HEK293 (cell line): ENCODE results near the gene PTDSS2.

Experiments
- CTCF ChIA-PET: fragments of 350-600 bp; formaldehyde crosslinking; extraction: SDS; loops from one replicate; lab custom pipeline; 2021; ENCODE audit warnings: antibody characterized with exemption; lab: Yijun Ruan, JAX
- POLR2A ChIA-PET: fragments of 300-600 bp; formaldehyde crosslinking; extraction: SDS; loops from one replicate; lab custom pipeline; 2020; ENCODE audit warnings: antibody characterized with exemption, inconsistent platforms; lab: Yijun Ruan, JAX
- H3K27ac ChIP-seq: fragments of 200-500 bp; sonication (Bioruptor generic); 2 replicates; pipeline ENCODE4 v1.5.1; 2014; ENCODE audit warnings: low read depth, low read length, control low read depth, inconsistent platforms; ENCODE audit errors: extremely low read depth
- H3K36me3 ChIP-seq, 2 experiments: fragments of 200-500 bp in 1 of 2; sonication (Bioruptor generic) in 1 of 2; 1 replicate in 1 of 2; 2 replicates in 1 of 2; pipeline ENCODE4 v1.5.1; 2014 to 2017; ENCODE audit warnings: inconsistent platforms in 2 of 2, low read length in 2 of 2; ENCODE audit not compliant: control insufficient read depth in 2 of 2, insufficient read depth in 1 of 2
- H3K4me1 ChIP-seq: fragments of 200-500 bp; sonication (Bioruptor generic); 2 replicates; pipeline ENCODE4 v1.5.1; 2014; ENCODE audit warnings: mild to moderate bottlenecking, low read length, inconsistent platforms; ENCODE audit not compliant: control insufficient read depth, insufficient read depth
- H3K4me3 ChIP-seq: 2 replicates; pipeline ENCODE4 v1.5.1; 2011; ENCODE audit warnings: low read depth, mild to moderate bottlenecking, control low read depth, low read length, moderate library complexity
- H3K9me3 ChIP-seq: fragments of 200-500 bp; sonication (Bioruptor generic); 2 replicates; pipeline ENCODE4 v1.5.1; 2014; ENCODE audit warnings: low read depth, low read length, inconsistent platforms; ENCODE audit not compliant: control insufficient read depth, insufficient read depth
- FEZF1 ChIP-seq: fragments of 450-650 bp; formaldehyde crosslinking; IDR thresholded peaks from 2 replicates; pipeline ENCODE4 v1.5.1; 2016; ENCODE audit warnings: missing biosample characterization, missing genetic modification characterization
- OSR2 ChIP-seq: fragments of 450-650 bp; formaldehyde crosslinking; IDR thresholded peaks from 2 replicates; pipeline ENCODE4 v1.5.1; 2016; ENCODE audit warnings: missing biosample characterization, missing genetic modification characterization
- PBX3 ChIP-seq: sonication (generic); formaldehyde crosslinking; IDR thresholded peaks from 2 replicates; pipeline ENCODE4 v1.8.1; 2022; ENCODE audit warnings: mild to moderate bottlenecking, moderate library complexity, missing genetic modification reagents
- ZBTB6 ChIP-seq: fragments of 450-650 bp; formaldehyde crosslinking; IDR thresholded peaks from 2 replicates; pipeline ENCODE4 v1.5.1; 2017; ENCODE audit warnings: missing biosample characterization, missing genetic modification characterization
- ZFP3 ChIP-seq: fragments of 450-650 bp; formaldehyde crosslinking; IDR thresholded peaks from 2 replicates; pipeline ENCODE4 v1.5.1; 2016; ENCODE audit warnings: low read depth, missing biosample characterization, missing genetic modification characterization
- ZNF114 ChIP-seq: fragments of 450-650 bp; formaldehyde crosslinking; IDR thresholded peaks from 2 replicates; pipeline ENCODE4 v1.5.0; 2017; ENCODE audit warnings: missing biosample characterization, missing genetic modification characterization
- ZNF148 ChIP-seq: fragments of 450-650 bp; formaldehyde crosslinking; IDR thresholded peaks from 2 replicates; pipeline ENCODE4 v1.5.0; 2017; ENCODE audit warnings: missing biosample characterization, missing genetic modification characterization, borderline replicate concordance
- ZNF280C ChIP-seq: fragments of 450-650 bp; formaldehyde crosslinking; IDR thresholded peaks from 2 replicates; pipeline ENCODE4 v1.5.1; 2016; ENCODE audit warnings: missing biosample characterization, missing genetic modification characterization
- ZNF426 ChIP-seq: fragments of 450-650 bp; formaldehyde crosslinking; IDR thresholded peaks from 2 replicates; pipeline ENCODE4 v1.5.1; 2017; ENCODE audit warnings: missing biosample characterization, missing genetic modification characterization, mild to moderate bottlenecking, inconsistent platforms, moderate library complexity
- ZNF449 ChIP-seq: fragments of 450-650 bp; formaldehyde crosslinking; IDR thresholded peaks from 2 replicates; pipeline ENCODE4 v1.5.1; 2017; ENCODE audit warnings: missing biosample characterization, mild to moderate bottlenecking, missing genetic modification characterization, moderate library complexity
- ZNF473 ChIP-seq: fragments of 450-650 bp; formaldehyde crosslinking; IDR thresholded peaks from 2 replicates; pipeline ENCODE4 v1.5.1; 2017; ENCODE audit warnings: missing biosample characterization, missing genetic modification characterization
- ZNF544 ChIP-seq: fragments of 450-650 bp; formaldehyde crosslinking; IDR thresholded peaks from 2 replicates; pipeline ENCODE4 v1.5.0; 2017; ENCODE audit warnings: missing biosample characterization, missing genetic modification characterization
- ZNF548 ChIP-seq: fragments of 450-650 bp; formaldehyde crosslinking; IDR thresholded peaks from 2 replicates; pipeline ENCODE4 v1.5.1; 2016; ENCODE audit warnings: missing biosample characterization, missing genetic modification characterization
- ZNF645 ChIP-seq: fragments of 450-650 bp; formaldehyde crosslinking; IDR thresholded peaks from 2 replicates; pipeline ENCODE4; 2016; ENCODE audit warnings: missing biosample characterization, missing genetic modification characterization
- ZNF670 ChIP-seq: fragments of 450-650 bp; formaldehyde crosslinking; IDR thresholded peaks from 2 replicates; pipeline ENCODE4 v1.5.1; 2016; ENCODE audit warnings: missing biosample characterization, missing genetic modification characterization, low read depth
- ZNF677 ChIP-seq: fragments of 450-650 bp; IDR thresholded peaks from 2 replicates; pipeline ENCODE4 v1.5.0; 2018; ENCODE audit warnings: missing biosample characterization, mild to moderate bottlenecking, missing genetic modification characterization, moderate library complexity
- ZNF692 ChIP-seq: fragments of 450-650 bp; formaldehyde crosslinking; IDR thresholded peaks from 2 replicates; pipeline ENCODE4 v1.5.1; 2016; ENCODE audit warnings: missing biosample characterization, missing genetic modification characterization
- ZNF777 ChIP-seq: fragments of 450-650 bp; formaldehyde crosslinking; IDR thresholded peaks from 2 replicates; pipeline ENCODE4 v1.5.1; 2017; ENCODE audit warnings: missing biosample characterization, missing genetic modification characterization, borderline replicate concordance
- ZSCAN16 ChIP-seq: fragments of 450-650 bp; formaldehyde crosslinking; IDR thresholded peaks from 2 replicates; pipeline ENCODE4 v1.5.1; 2016; ENCODE audit warnings: missing biosample characterization, missing genetic modification characterization
- ZSCAN30 ChIP-seq: fragments of 450-650 bp; IDR thresholded peaks from 2 replicates; pipeline ENCODE4 v1.5.1; 2018; ENCODE audit warnings: missing biosample characterization, mild to moderate bottlenecking, missing genetic modification characterization, moderate library complexity

PTDSS2 gene

GRCh38 chr11:419248-420005 lies 30.7 kb upstream of the PTDSS2 start:
- Histone ChIP-seq H3K9me3 (no peaks in the 10 kb centered on the region), H3K4me3 (no peak overlapping the region), H3K27ac (no peak overlapping the region), H3K4me1 (no peaks in the 10 kb centered on the region), H3K36me3 (no peaks in the 10 kb centered on the region)
- TF ChIP-seq ZNF426 (tag by site-specific recombination) (no peak), ZNF777 (no peak), ZNF544 (tag by site-specific recombination) (no peak), ZNF114 (tag by site-specific recombination) (no peak), ZBTB6 (tag by site-specific recombination) (no peak), ZNF148 (tag by site-specific recombination) (no peak), ZNF692 (tag by site-specific recombination) (no peak), PBX3 (CRISPR knock-in tag) (no peak), ZNF280C (tag by site-specific recombination) (no peak), ZNF473 (no peak), ZSCAN16 (tag by site-specific recombination) (no peak), ZNF670 (tag by site-specific recombination) (no peak), ZFP3 (tag by site-specific recombination) (no peak), ZSCAN30 (no peak)
- ChIA-PET CTCF (no interaction called here), POLR2A (no interaction called here)

- ChIA-PET POLR2A (no interaction called here), CTCF (no interaction called here)
- H3K9me3 ChIP-seq, result no peaks in the 10 kb centered on the region
- no peaks in the 10 kb centered on the region for H3K4me1 ChIP-seq
- H3K36me3 ChIP-seq, result no peaks in the 10 kb centered on the region
- no peak overlapping the region for H3K4me3 ChIP-seq
- H3K27ac ChIP-seq, result no peak overlapping the region
- no peak for TF ChIP-seq ZNF645 (tag by site-specific recombination)
- no peak for TF ChIP-seq OSR2
- no peak for TF ChIP-seq ZSCAN16 (tag by site-specific recombination)
- no peak for TF ChIP-seq ZNF677 (tag by site-specific recombination)
- no peak for TF ChIP-seq ZNF449
- no peak for TF ChIP-seq FEZF1 (tag by site-specific recombination)
- TF ChIP-seq ZNF548 (tag by site-specific recombination), result no peak
Measured at GRCh38 chr11:420054-420910, 29.8 kb upstream of the PTDSS2 start.
